Right lobe of liver (tissue), 6 donors: ENCODE results near the gene HORMAD2. TPM values are rescaled to one million over a fixed set of nuclear protein-coding genes. Genes with fewer than 3 reads are reported as not detected.

Experiments used
- ATAC-seq, 4 donors: fragments of 200-7000 bp; cut with Tn5 transposase; one replicate each; pipeline ENCODE4 v1.9.1; 2020; ENCODE audit warnings: mild to moderate bottlenecking in 4 of 4, moderate library complexity in 4 of 4
- DNase-seq, 3 donors: peaks; one replicate each; pipeline ENCODE4 v3.0.0-alpha.2; 2020
- H3K27ac ChIP-seq, 3 donors: fragments of 200-600 bp; one replicate each; pipeline ENCODE4 v1.8.0; 2022
- H3K27me3 ChIP-seq, 2 donors: fragments of 200-600 bp; one replicate each; pipeline ENCODE4 v1.8.0; 2022
- H3K36me3 ChIP-seq, 4 donors: fragments of 200-600 bp; sonication (generic) in 1 of 4; one replicate each; pipeline versions ENCODE4 v1.5.1 to v1.8.0; 2017 to 2022; ENCODE audit warnings: control low read depth in 1 of 4
- H3K4me1 ChIP-seq, 4 donors: fragments of 200-600 bp; sonication (generic) in 1 of 4; one replicate each; pipeline versions ENCODE4 v1.5.1 to v1.8.0; 2017 to 2022; ENCODE audit warnings: control low read depth in 1 of 4
- H3K4me3 ChIP-seq, 3 donors: fragments of 200-600 bp; one replicate each; pipeline ENCODE4 v1.8.0; 2022
- H3K9me3 ChIP-seq, 4 donors: fragments of 200-600 bp; sonication (generic) in 1 of 4; one replicate each; pipeline versions ENCODE4 v1.5.1 to v1.8.0; 2017 to 2022; ENCODE audit warnings: control low read depth in 1 of 4
- CTCF ChIP-seq, 4 donors: fragments of 200-600 bp in 3 of 4; fragments of 450-650 bp in 1 of 4; IDR thresholded peaks; one replicate each; pipeline versions ENCODE4 v1.5.1 to v1.8.0; 2016 to 2022; ENCODE audit warnings: antibody characterized with exemption in 4 of 4, mild to moderate bottlenecking in 2 of 4
- POLR2A ChIP-seq: fragments of 450-650 bp; IDR thresholded peaks from one replicate; pipeline ENCODE4 v1.6.1; 2017; ENCODE audit warnings: antibody characterized with exemption, mild to moderate bottlenecking
- WGBS: methylation state at CpG from one replicate; pipeline ENCODE4 v1.1.6; 2018; ENCODE audit warnings: low coverage, low lambda C conversion rate; ENCODE audit not compliant: insufficient coverage; ENCODE audit errors: missing lambda C conversion rate; 5-methylcytosine and 5-hydroxymethylcytosine counted together
- intact Hi-C, 2 donors: fragments of 100-400 bp; cut with DNase I; formaldehyde crosslinking; loops; one replicate each; pipeline versions ENCODE4 v1.11.2 to v1.14.1; 2022
- total RNA-seq, 6 experiments: library from RNA; depleted of rRNA in 2 of 6; stranded (reverse); fragments of >200 nt in 2 of 6; fragmentation: NEBNext Ultra II Directional in 3 of 6; extraction: Animal tissue kit (Norgen Biotek cat#: 25700) in 3 of 6; gene quantifications; one replicate each; pipeline versions ENCODE4 v1.1.0 to v1.2.4, GENCODE V29; 2016 to 2023
- donor health status: DM: no; HTN: yes; CAD: no.
- donor health status: DM: no; HTN: no; CAD: no.
- donor health status: DM: no; HTN: no; CAD: no.
- donor health status: DM: no; HTN: yes; CAD: no.
- donor health status: DM: no; HTN: yes; CAD: no.

HORMAD2 gene
- total RNA-seq, 6 experiments from 2014 or later: 0.50 to 3.0 (median 1.6) TPM; not detected in 1

GRCh38 chr22:30171008-30171407 is 90.7 kb downstream of the HORMAD2 start:
- H3K9me3 ChIP-seq: no peaks in the 10 kb centered on the region
- DNase-seq (no peak), ATAC-seq (no peak)
- no peaks in the 10 kb centered on the region for H3K36me3 ChIP-seq
- 57% methylated on average over 3 of the region's 3 CpGs for WGBS
- H3K27ac ChIP-seq: no peak overlapping the region
- intact Hi-C loops: no loop called here
- TF ChIP-seq CTCF (IDR thresholded peaks at IDR 0.05) (no peak), POLR2A (no peak)
- H3K4me3 ChIP-seq: no peak overlapping the region
- H3K27me3 ChIP-seq: no peaks in the 10 kb centered on the region
- H3K4me1 ChIP-seq: no peaks in the 10 kb centered on the region

GRCh38 chr22:30175690-30176288 is 95.5 kb downstream of the HORMAD2 start:
- intact Hi-C loops: no loop called here
- Histone ChIP-seq H3K27ac (no peak overlapping the region), H3K36me3 (no peaks in the 10 kb centered on the region), H3K4me3 (no peak overlapping the region), H3K4me1 (no peaks in the 10 kb centered on the region), H3K9me3 (no peaks in the 10 kb centered on the region), H3K27me3 (no peaks in the 10 kb centered on the region)
- DNase-seq: no peak
- WGBS: 50% methylated on average over 1 of the region's 1 CpG
- ATAC-seq: peak in 3 of 4 donors; percentile 45 to 51 (median 49)
- TF ChIP-seq CTCF (IDR thresholded peaks at IDR 0.05): no peak
- no peak for TF ChIP-seq POLR2A

- DNase-seq: no peak
- no peak overlapping the region for H3K4me3 ChIP-seq
- WGBS: 63% methylated on average over 3 of the region's 3 CpGs
- H3K27ac ChIP-seq: no peak overlapping the region
- intact Hi-C loops: no loop called here
- no peaks in the 10 kb centered on the region for H3K27me3 ChIP-seq
- no peaks in the 10 kb centered on the region for H3K36me3 ChIP-seq
- no peaks in the 10 kb centered on the region for H3K9me3 ChIP-seq
- no peaks in the 10 kb centered on the region for H3K4me1 ChIP-seq
- no peak for ATAC-seq
- TF ChIP-seq CTCF (IDR thresholded peaks at IDR 0.05): no peak
- TF ChIP-seq POLR2A: no peak
Measured at GRCh38 chr22:30176431-30176830, 96.2 kb downstream of the HORMAD2 start.

- WGBS: 81% methylated on average over 3 of the region's 3 CpGs
- no peaks in the 10 kb centered on the region for H3K36me3 ChIP-seq
- ATAC-seq (peak in 2 of 4 donors; percentile 18 to 44), DNase-seq (no peak)
- intact Hi-C loops: no loop called here
- no peaks in the 10 kb centered on the region for H3K27me3 ChIP-seq
- no peak for TF ChIP-seq POLR2A
- TF ChIP-seq CTCF (IDR thresholded peaks at IDR 0.05): no peak
- no peak overlapping the region for H3K4me3 ChIP-seq
- no peaks in the 10 kb centered on the region for H3K9me3 ChIP-seq
- H3K27ac ChIP-seq: no peak overlapping the region
- no peaks in the 10 kb centered on the region for H3K4me1 ChIP-seq
Measured at GRCh38 chr22:30178181-30179126, 98.2 kb downstream of the HORMAD2 start.
